PC-9 (cell line): ENCODE data around the gene RFT1.

ENCODE experiments used
- EZH2 ChIP-seq: fragments of 200-600 bp; sonication (generic); IDR thresholded peaks from 2 replicates; pipeline ENCODE4 v1.8.0; 2017; ENCODE audit warnings: antibody characterized with exemption, low read depth
- TF ChIP-seq, protein P1 (sequence below): fragments of 200-600 bp; sonication (generic); conservative IDR thresholded peaks from 2 replicates; pipeline ENCODE4 v1.6.1; 2017; ENCODE audit warnings: mixed run types, antibody characterized with exemption, mild to moderate bottlenecking, moderate library complexity

GRCh38 chr3:53077476-53078220, 52.6 kb downstream of the RFT1 start:
- TF ChIP-seq EZH2: no peak
- TF ChIP-seq, protein P1, sequence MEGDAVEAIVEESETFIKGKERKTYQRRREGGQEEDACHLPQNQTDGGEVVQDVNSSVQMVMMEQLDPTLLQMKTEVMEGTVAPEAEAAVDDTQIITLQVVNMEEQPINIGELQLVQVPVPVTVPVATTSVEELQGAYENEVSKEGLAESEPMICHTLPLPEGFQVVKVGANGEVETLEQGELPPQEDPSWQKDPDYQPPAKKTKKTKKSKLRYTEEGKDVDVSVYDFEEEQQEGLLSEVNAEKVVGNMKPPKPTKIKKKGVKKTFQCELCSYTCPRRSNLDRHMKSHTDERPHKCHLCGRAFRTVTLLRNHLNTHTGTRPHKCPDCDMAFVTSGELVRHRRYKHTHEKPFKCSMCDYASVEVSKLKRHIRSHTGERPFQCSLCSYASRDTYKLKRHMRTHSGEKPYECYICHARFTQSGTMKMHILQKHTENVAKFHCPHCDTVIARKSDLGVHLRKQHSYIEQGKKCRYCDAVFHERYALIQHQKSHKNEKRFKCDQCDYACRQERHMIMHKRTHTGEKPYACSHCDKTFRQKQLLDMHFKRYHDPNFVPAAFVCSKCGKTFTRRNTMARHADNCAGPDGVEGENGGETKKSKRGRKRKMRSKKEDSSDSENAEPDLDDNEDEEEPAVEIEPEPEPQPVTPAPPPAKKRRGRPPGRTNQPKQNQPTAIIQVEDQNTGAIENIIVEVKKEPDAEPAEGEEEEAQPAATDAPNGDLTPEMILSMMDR: no peak
